RWPE2 (cell line): ENCODE measurements around the gene SYT9.

Experiments used
- ATAC-seq: fragments of 200-7000 bp; cut with Tn5 transposase; 3 replicates; pipeline ENCODE4 v1.9.1; 2021; ENCODE audit warnings: low read depth
- DNase-seq: peaks from one replicate; pipeline ENCODE4 v3.0.0-alpha.2; 2020; ENCODE audit warnings: low spot score
- H3K27ac ChIP-seq: fragments of 450-650 bp; 2 replicates; pipeline ENCODE4 v1.5.1; 2017; ENCODE audit warnings: mild to moderate bottlenecking; ENCODE audit not compliant: poor library complexity, severe bottlenecking
- H3K27me3 ChIP-seq: fragments of 250-450 bp; sonication (Bioruptor Pico); 2 replicates; pipeline ENCODE4 v1.5.1; 2021; ENCODE audit warnings: mild to moderate bottlenecking, moderate library complexity; ENCODE audit not compliant: insufficient read depth, poor library complexity, severe bottlenecking
- H3K36me3 ChIP-seq: fragments of 250-450 bp; sonication (Bioruptor Pico); 2 replicates; pipeline ENCODE4 v1.5.1; 2020; ENCODE audit warnings: low read depth, mild to moderate bottlenecking, moderate library complexity
- H3K4me1 ChIP-seq: fragments of 250-450 bp; sonication (Bioruptor Pico); 2 replicates; pipeline ENCODE4 v1.5.1; 2021; ENCODE audit warnings: mild to moderate bottlenecking, moderate library complexity; ENCODE audit not compliant: insufficient read depth, poor library complexity, severe bottlenecking
- H3K4me3 ChIP-seq: fragments of 250-450 bp; sonication (Bioruptor Pico); 2 replicates; pipeline ENCODE4 v1.5.1; 2021; ENCODE audit warnings: mild to moderate bottlenecking, moderate library complexity; ENCODE audit not compliant: severe bottlenecking
- H3K9me3 ChIP-seq: fragments of 250-450 bp; sonication (Bioruptor Pico); 2 replicates; pipeline ENCODE4 v1.5.1; 2021; ENCODE audit warnings: mild to moderate bottlenecking, moderate library complexity; ENCODE audit not compliant: severe bottlenecking
- CTCF ChIP-seq: fragments of 450-650 bp; IDR thresholded peaks from one replicate; pipeline ENCODE4 v1.5.1; 2017; ENCODE audit warnings: mild to moderate bottlenecking, moderate library complexity; ENCODE audit not compliant: poor library complexity, severe bottlenecking

The SYT9 gene

GRCh38 chr11:7421136-7421535, 169.4 kb downstream of the SYT9 start:
- TF ChIP-seq CTCF, result no peak
- Histone ChIP-seq H3K4me1 (no peaks in the 10 kb centered on the region), H3K36me3 (no peaks in the 10 kb centered on the region), H3K27ac (no peak overlapping the region), H3K27me3 (no peaks in the 10 kb centered on the region), H3K4me3 (no peak overlapping the region), H3K9me3 (no peaks in the 10 kb centered on the region)
- DNase-seq (no peak), ATAC-seq (no peak)

GRCh38 chr11:7422544-7423331, 171.0 kb downstream of the SYT9 start:
- Histone ChIP-seq H3K27me3 (no peaks in the 10 kb centered on the region), H3K36me3 (no peaks in the 10 kb centered on the region), H3K9me3 (no peaks in the 10 kb centered on the region), H3K27ac (no peak overlapping the region), H3K4me1 (no peaks in the 10 kb centered on the region), H3K4me3 (no peak overlapping the region)
- no peak for TF ChIP-seq CTCF
- ATAC-seq (peak; percentile 77), DNase-seq (no peak)

GRCh38 chr11:7423946-7424345, 172.2 kb downstream of the SYT9 start:
- no peak overlapping the region for H3K27ac ChIP-seq
- H3K36me3 ChIP-seq, result no peaks in the 10 kb centered on the region
- no peak overlapping the region for H3K4me3 ChIP-seq
- no peak for DNase-seq
- H3K27me3 ChIP-seq, result no peaks in the 10 kb centered on the region
- ATAC-seq, result no peak
- TF ChIP-seq CTCF, result no peak
- no peaks in the 10 kb centered on the region for H3K4me1 ChIP-seq
- no peaks in the 10 kb centered on the region for H3K9me3 ChIP-seq

GRCh38 chr11:7427733-7428132, 176.0 kb downstream of the SYT9 start:
- no peaks in the 10 kb centered on the region for H3K36me3 ChIP-seq
- H3K27ac ChIP-seq, result no peak overlapping the region
- no peak for TF ChIP-seq CTCF
- no peaks in the 10 kb centered on the region for H3K9me3 ChIP-seq
- no peak overlapping the region for H3K4me3 ChIP-seq
- no peak for ATAC-seq
- H3K27me3 ChIP-seq, result no peaks in the 10 kb centered on the region
- no peak for DNase-seq
- H3K4me1 ChIP-seq, result no peaks in the 10 kb centered on the region

GRCh38 chr11:7428196-7428595, 176.5 kb downstream of the SYT9 start:
- Histone ChIP-seq H3K9me3 (no peaks in the 10 kb centered on the region), H3K4me1 (no peaks in the 10 kb centered on the region), H3K27me3 (no peaks in the 10 kb centered on the region), H3K27ac (no peak overlapping the region), H3K36me3 (no peaks in the 10 kb centered on the region), H3K4me3 (no peak overlapping the region)
- TF ChIP-seq CTCF, result no peak
- no peak for ATAC-seq
- DNase-seq, result no peak
